CD8-positive, alpha-beta memory T cell (primary cell): Measurements from ENCODE around the gene ADTRP. TPM values are rescaled to one million over a fixed set of nuclear protein-coding genes. Genes with fewer than 3 reads are reported as not detected.
A peak's percentile ranks its signal among the peaks of the same experiment; 100 is the strongest.

Experiments used
- CTCF ChIA-PET: fragments of 350-600 bp; sonication (Branson Sonifier 250); formaldehyde crosslinking; loops from one replicate; lab custom pipeline; 2021; ENCODE audit warnings: antibody characterized with exemption; lab: Charles Lee
- POLR2A ChIA-PET: fragments of 350-600 bp; sonication (Branson Sonifier 250); formaldehyde crosslinking; loops from one replicate; lab custom pipeline; 2021; ENCODE audit warnings: antibody characterized with exemption; lab: Charles Lee
- DNase-seq, 5 donors: peaks; one replicate each; pipeline versions ENCODE4 v3.0.0 to v3.0.0-alpha.2; 2020 to 2022; ENCODE audit warnings: mixed read lengths in 1 of 5
- H3K27ac ChIP-seq: one replicate; pipeline ENCODE4 v1.7.0; 2013; ENCODE audit warnings: low read depth, mild to moderate bottlenecking, low read length, moderate library complexity
- H3K27me3 ChIP-seq: 2 replicates; pipeline ENCODE4 v1.7.0; 2013; ENCODE audit warnings: low read length, mild to moderate bottlenecking; ENCODE audit not compliant: insufficient read depth, poor library complexity, severe bottlenecking
- H3K36me3 ChIP-seq: 2 replicates; pipeline ENCODE4 v1.7.0; 2013; ENCODE audit warnings: mild to moderate bottlenecking, low read length, moderate library complexity; ENCODE audit not compliant: insufficient read depth
- H3K4me1 ChIP-seq: 2 replicates; pipeline ENCODE4 v1.7.0; 2013; ENCODE audit warnings: mild to moderate bottlenecking, low read length, moderate library complexity; ENCODE audit not compliant: insufficient read depth
- H3K4me3 ChIP-seq: 2 replicates; pipeline ENCODE4 v1.7.0; 2013; ENCODE audit warnings: mild to moderate bottlenecking, low read length
- H3K9me3 ChIP-seq: 2 replicates; pipeline ENCODE4 v1.7.0; 2013; ENCODE audit warnings: mild to moderate bottlenecking, low read length
- H3K27ac Mint-ChIP-seq, 8 donors: one replicate each; pipeline ENCODE4 v1.8.0; 2020 to 2021; ENCODE audit warnings: mixed read lengths in 8 of 8, mild to moderate bottlenecking in 6 of 8, inconsistent platforms in 3 of 8, moderate library complexity in 3 of 8
- H3K27me3 Mint-ChIP-seq, 2 donors: one replicate each; pipeline ENCODE4 v1.8.0; 2020 to 2021; ENCODE audit warnings: mixed read lengths in 2 of 2, mild to moderate bottlenecking in 1 of 2, moderate library complexity in 1 of 2
- H3K36me3 Mint-ChIP-seq, 3 donors: one replicate each; pipeline ENCODE4 v1.8.0; 2020 to 2021; ENCODE audit warnings: mixed read lengths in 3 of 3, inconsistent platforms in 1 of 3, mild to moderate bottlenecking in 1 of 3
- H3K4me1 Mint-ChIP-seq, 3 donors: one replicate each; pipeline ENCODE4 v1.8.0; 2020 to 2021; ENCODE audit warnings: mixed read lengths in 3 of 3, inconsistent platforms in 1 of 3, mild to moderate bottlenecking in 1 of 3
- H3K4me3 Mint-ChIP-seq, 7 donors: one replicate each; pipeline ENCODE4 v1.8.0; 2020 to 2021; ENCODE audit warnings: mixed read lengths in 7 of 7, mild to moderate bottlenecking in 6 of 7, moderate library complexity in 4 of 7, inconsistent platforms in 2 of 7
- H3K9me3 Mint-ChIP-seq, 5 donors: one replicate each; pipeline ENCODE4 v1.8.0; 2020 to 2022; ENCODE audit warnings: mixed read lengths in 5 of 5, mild to moderate bottlenecking in 3 of 5, moderate library complexity in 2 of 5, inconsistent platforms in 1 of 5
- polyA plus RNA-seq: library from polyadenylated mRNA; unstranded; fragments of 300-500 nt; fragmentation: Illumina TruSeq; gene quantifications from one replicate; pipeline ENCODE4 v1.2.3, GENCODE V29; 2021
- total RNA-seq, 2 experiments: library from RNA; stranded (reverse); gene quantifications; one replicate each; pipeline ENCODE4 v1.2.3, GENCODE V29; 2021

Gene ADTRP
- total and polyA plus RNA-seq, 3 experiments from 2014 or later, result 3.2 to 3.9 TPM; not detected in 1

- Histone ChIP-seq H3K4me1 (no peaks in the 10 kb centered on the region), H3K9me3 (no peaks in the 10 kb centered on the region), H3K4me3 (no peak overlapping the region), H3K36me3 (no peaks in the 10 kb centered on the region), H3K27me3 (no peaks in the 10 kb centered on the region), H3K27ac (no peak overlapping the region)
- Mint-ChIP-seq H3K27ac (no peak overlapping the region), H3K27me3 (peaks cover 9 to 28% of the 10 kb centered on the region in 2 donors), H3K9me3 (peaks cover 0 to 2% (median 0%) of the 10 kb centered on the region in 5 donors), H3K4me3 (no peak overlapping the region), H3K36me3 (no peaks in the 10 kb centered on the region), H3K4me1 (no peaks in the 10 kb centered on the region)
- DNase-seq, result no peak
- ChIA-PET POLR2A (no interaction called here), CTCF (no interaction called here)
Observed at GRCh38 chr6:11744101-11744500, 34.5 kb downstream of the ADTRP start.

- H3K27ac Mint-ChIP-seq, result no peak overlapping the region
- no peaks in the 10 kb centered on the region for H3K4me1 Mint-ChIP-seq
- no peak overlapping the region for H3K4me3 Mint-ChIP-seq
- Histone ChIP-seq H3K27ac (no peak overlapping the region), H3K4me3 (no peak overlapping the region), H3K4me1 (no peaks in the 10 kb centered on the region), H3K9me3 (no peaks in the 10 kb centered on the region), H3K36me3 (no peaks in the 10 kb centered on the region), H3K27me3 (no peaks in the 10 kb centered on the region)
- peaks cover 0 to 2% (median 0%) of the 10 kb centered on the region in 5 donors for H3K9me3 Mint-ChIP-seq
- ChIA-PET POLR2A (no interaction called here), CTCF (no interaction called here)
- DNase-seq, result no peak
- no peaks in the 10 kb centered on the region for H3K36me3 Mint-ChIP-seq
- H3K27me3 Mint-ChIP-seq, result peaks cover 8 to 45% of the 10 kb centered on the region in 2 donors
Observed at GRCh38 chr6:11740875-11741274, 37.7 kb downstream of the ADTRP start.

GRCh38 chr6:11738661-11739375, 39.8 kb downstream of the ADTRP start:
- Mint-ChIP-seq H3K4me1 (no peaks in the 10 kb centered on the region), H3K9me3 (no peaks in the 10 kb centered on the region), H3K27ac (no peak overlapping the region), H3K27me3 (peaks cover 10 to 49% of the 10 kb centered on the region in 2 donors), H3K36me3 (no peaks in the 10 kb centered on the region), H3K4me3 (no peak overlapping the region)
- no peak for DNase-seq
- no peaks in the 10 kb centered on the region for H3K27me3 ChIP-seq
- H3K4me3 ChIP-seq, result no peak overlapping the region
- H3K27ac ChIP-seq, result no peak overlapping the region
- ChIA-PET POLR2A (no interaction called here), CTCF (interaction anchor here (1.7 kb wide), 1 partner anchor 15 kb away, joined by 5 read pairs; no protein-coding TSS in a partner anchor)
- H3K36me3 ChIP-seq, result no peaks in the 10 kb centered on the region
- no peaks in the 10 kb centered on the region for H3K9me3 ChIP-seq
- H3K4me1 ChIP-seq, result no peaks in the 10 kb centered on the region

- H3K4me1 ChIP-seq, result no peaks in the 10 kb centered on the region
- H3K4me3 ChIP-seq, result no peak overlapping the region
- no peaks in the 10 kb centered on the region for H3K4me1 Mint-ChIP-seq
- ChIA-PET POLR2A (no interaction called here), CTCF (interaction anchor here (1.7 kb wide), 1 partner anchor 16 kb away, joined by 5 read pairs; no protein-coding TSS in a partner anchor)
- H3K9me3 ChIP-seq, result no peaks in the 10 kb centered on the region
- no peak overlapping the region for H3K27ac ChIP-seq
- H3K27me3 Mint-ChIP-seq, result peaks cover 9 to 55% of the 10 kb centered on the region in 2 donors
- H3K36me3 ChIP-seq, result no peaks in the 10 kb centered on the region
- H3K9me3 Mint-ChIP-seq, result no peaks in the 10 kb centered on the region
- no peak for DNase-seq
- no peak overlapping the region for H3K4me3 Mint-ChIP-seq
- H3K36me3 Mint-ChIP-seq, result no peaks in the 10 kb centered on the region
- H3K27ac Mint-ChIP-seq, result no peak overlapping the region
- H3K27me3 ChIP-seq, result no peaks in the 10 kb centered on the region
Observed at GRCh38 chr6:11738234-11738633, 40.4 kb downstream of the ADTRP start.

- no peaks in the 10 kb centered on the region for H3K9me3 Mint-ChIP-seq
- H3K4me1 ChIP-seq, result peaks cover 11% of the 10 kb centered on the region
- H3K27me3 ChIP-seq, result no peaks in the 10 kb centered on the region
- no peak for DNase-seq
- no peaks in the 10 kb centered on the region for H3K36me3 ChIP-seq
- no peaks in the 10 kb centered on the region for H3K9me3 ChIP-seq
- H3K36me3 Mint-ChIP-seq, result no peaks in the 10 kb centered on the region
- H3K4me3 Mint-ChIP-seq, result no peak overlapping the region
- POLR2A ChIA-PET, result no interaction called here
- no peak overlapping the region for H3K27ac ChIP-seq
- no peak overlapping the region for H3K4me3 ChIP-seq
- no peak overlapping the region for H3K27ac Mint-ChIP-seq
- CTCF ChIA-PET, result no interaction called here
- H3K4me1 Mint-ChIP-seq, result peaks cover 3 to 5% (median 4%) of the 10 kb centered on the region in 3 donors
- peaks cover 11 to 58% of the 10 kb centered on the region in 2 donors for H3K27me3 Mint-ChIP-seq
Observed at GRCh38 chr6:11736601-11737000, 42.0 kb downstream of the ADTRP start.

- Histone ChIP-seq H3K36me3 (no peaks in the 10 kb centered on the region), H3K27me3 (no peaks in the 10 kb centered on the region), H3K4me3 (no peak overlapping the region), H3K9me3 (no peaks in the 10 kb centered on the region), H3K4me1 (peaks cover 24% of the 10 kb centered on the region), H3K27ac (no peak overlapping the region)
- DNase-seq, result no peak
- ChIA-PET CTCF (no interaction called here), POLR2A (no interaction called here)
- Mint-ChIP-seq H3K4me1 (peaks cover 3 to 5% (median 4%) of the 10 kb centered on the region in 3 donors), H3K9me3 (no peaks in the 10 kb centered on the region), H3K27me3 (peaks cover 12 to 49% of the 10 kb centered on the region in 2 donors), H3K27ac (no peak overlapping the region), H3K36me3 (no peaks in the 10 kb centered on the region), H3K4me3 (no peak overlapping the region)
Observed at GRCh38 chr6:11734861-11735613, 43.6 kb downstream of the ADTRP start.

GRCh38 chr6:11732036-11732631, 46.5 kb downstream of the ADTRP start:
- peak overlapping the region; percentile 40 for H3K4me3 ChIP-seq
- Mint-ChIP-seq H3K4me1 (peaks cover 11 to 21% (median 19%) of the 10 kb centered on the region in 3 donors), H3K36me3 (no peaks in the 10 kb centered on the region), H3K27ac (no peak overlapping the region), H3K9me3 (no peaks in the 10 kb centered on the region), H3K27me3 (peaks cover 15 to 41% of the 10 kb centered on the region in 2 donors), H3K4me3 (no peak overlapping the region)
- no peaks in the 10 kb centered on the region for H3K27me3 ChIP-seq
- H3K9me3 ChIP-seq, result no peaks in the 10 kb centered on the region
- no peak for DNase-seq
- ChIA-PET POLR2A (no interaction called here), CTCF (interaction anchor here (1.0 kb wide), 1 partner anchor 9 kb away, joined by 3 read pairs; no protein-coding TSS in a partner anchor)
- H3K4me1 ChIP-seq, result peaks cover 44% of the 10 kb centered on the region
- H3K36me3 ChIP-seq, result no peaks in the 10 kb centered on the region
- no peak overlapping the region for H3K27ac ChIP-seq

GRCh38 chr6:11731423-11731822, 47.2 kb downstream of the ADTRP start:
- Mint-ChIP-seq H3K4me3 (no peak overlapping the region), H3K36me3 (no peaks in the 10 kb centered on the region), H3K9me3 (peaks cover 0 to under 1% (median 0%) of the 10 kb centered on the region in 5 donors), H3K27ac (peak overlapping the region in 1 of 8 donors; percentile 15), H3K4me1 (peaks cover 11 to 21% (median 19%) of the 10 kb centered on the region in 3 donors), H3K27me3 (peaks cover 15 to 37% of the 10 kb centered on the region in 2 donors)
- Histone ChIP-seq H3K27me3 (no peaks in the 10 kb centered on the region), H3K4me3 (no peak overlapping the region), H3K27ac (no peak overlapping the region), H3K9me3 (no peaks in the 10 kb centered on the region), H3K4me1 (peaks cover 47% of the 10 kb centered on the region), H3K36me3 (no peaks in the 10 kb centered on the region)
- DNase-seq, result no peak
- CTCF ChIA-PET, result interaction anchor here (1.0 kb wide), 1 partner anchor 8 kb away, joined by 3 read pairs; no protein-coding TSS in a partner anchor
- POLR2A ChIA-PET, result no interaction called here
